Left lobe of liver (tissue), 2 donors: ENCODE results near the gene CST7. TPM values are rescaled to one million over a fixed set of nuclear protein-coding genes. Genes with fewer than 3 reads are reported as not detected.
"Not testable (repeated sequence)": the region's sequence is repeated elsewhere in the genome, so short reads cannot be mapped to it uniquely, and the experiment has no call there.

Experiments
- ATAC-seq: fragments of 200-7000 bp; cut with Tn5 transposase; one replicate; pipeline ENCODE4 v1.9.1; 2020; ENCODE audit warnings: mild to moderate bottlenecking, moderate library complexity
- DNase-seq: peaks from one replicate; pipeline ENCODE4 v3.0.0-alpha.2; 2020; ENCODE audit warnings: low spot score
- total RNA-seq: library from RNA; stranded (reverse); gene quantifications from one replicate; pipeline ENCODE4 v1.2.1, GENCODE V29; 2021
- donor health status: DM: no; HTN: no; CAD: no; lungs with moderate emphysema.
- donor health status: DM: no; HTN: yes; CAD: no.

CST7 gene, protein sequence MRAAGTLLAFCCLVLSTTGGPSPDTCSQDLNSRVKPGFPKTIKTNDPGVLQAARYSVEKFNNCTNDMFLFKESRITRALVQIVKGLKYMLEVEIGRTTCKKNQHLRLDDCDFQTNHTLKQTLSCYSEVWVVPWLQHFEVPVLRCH
- total RNA-seq = 0.38 TPM

DNA sequence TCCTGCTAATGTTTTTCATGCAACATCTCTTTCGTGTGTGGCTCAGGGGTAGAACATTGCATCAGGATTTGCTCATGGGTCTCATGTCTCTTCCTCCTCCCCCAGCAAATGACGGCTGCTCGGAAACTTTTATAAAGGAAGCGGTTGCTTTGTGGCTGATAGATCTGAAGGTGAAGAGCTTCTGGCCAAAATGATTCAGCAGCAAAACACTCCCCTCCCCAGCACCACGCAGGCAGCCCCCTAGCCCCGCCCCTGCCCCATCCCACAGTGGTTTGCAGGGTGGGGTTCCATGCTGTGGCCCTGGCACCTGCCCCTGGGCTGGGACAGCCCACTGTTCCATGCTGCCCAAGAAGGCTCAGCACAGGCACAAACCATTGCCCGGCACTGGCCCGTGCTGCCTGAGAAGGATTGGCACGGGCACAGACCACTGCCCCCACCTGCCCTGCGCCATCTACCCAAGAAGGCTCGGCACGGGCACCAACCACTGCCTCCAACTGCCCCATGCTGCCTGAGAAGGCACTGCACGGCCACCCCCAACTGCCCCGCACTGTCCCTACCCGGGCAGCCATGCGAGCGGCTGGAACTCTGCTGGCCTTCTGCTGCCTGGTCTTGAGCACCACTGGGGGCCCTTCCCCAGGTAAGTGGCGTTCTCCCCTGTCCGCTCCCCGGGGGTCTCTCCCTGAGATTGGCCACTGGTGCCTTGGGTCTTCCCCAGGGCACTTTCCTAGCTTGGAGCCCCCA is at the start of gene CST7:
Gene CST7, plus strand, starts transcription at position 331 of the 741 bp plus-strand sequence. Its CDS starts 237 bp downstream, at position 568.
- peak; percentile 50 for DNase-seq

DNA sequence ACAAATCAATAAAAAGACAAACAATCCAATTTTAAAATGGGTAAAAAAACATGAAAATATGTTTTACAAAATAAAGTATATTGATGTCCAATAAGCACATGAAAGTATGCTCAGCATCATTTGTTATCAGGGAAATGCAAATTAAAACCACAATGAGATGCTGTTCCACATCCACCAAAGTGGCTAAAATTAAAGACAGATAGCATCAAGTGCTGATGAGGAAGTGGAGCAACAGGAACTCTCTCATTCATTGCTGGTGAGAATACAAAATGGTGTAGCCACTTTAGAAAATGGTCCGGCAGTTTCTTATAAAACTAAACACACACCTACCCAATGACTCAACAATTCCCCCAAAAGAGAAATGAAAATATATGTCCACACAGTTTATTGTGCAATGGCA is 42.3 kb upstream of the CST7 start:
- no peak for ATAC-seq
- DNase-seq = no peak

More for the DNA sequence above, at the start of gene CST7:
- ATAC-seq = no peak

DNA sequence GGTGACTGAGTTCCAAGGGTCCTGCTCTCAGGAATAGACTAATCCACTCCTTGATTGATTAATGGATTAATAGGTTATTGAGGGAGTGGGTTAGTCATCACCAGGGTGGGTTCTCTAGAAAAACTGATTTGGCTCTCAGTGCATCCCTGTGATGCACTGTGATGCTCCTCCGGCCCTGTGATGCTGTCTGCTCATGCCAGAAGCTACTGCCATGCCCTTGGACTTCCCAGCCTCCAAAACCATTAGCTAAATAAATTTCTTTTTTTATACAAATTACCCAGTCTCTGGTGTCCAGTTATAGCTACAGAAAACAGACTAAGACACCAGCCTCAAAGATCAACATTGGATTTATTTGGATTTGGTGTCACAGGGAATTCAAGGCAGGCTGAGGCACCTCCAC is 40.4 kb upstream of the CST7 start:
- ATAC-seq (no peak), DNase-seq (no peak)

DNA sequence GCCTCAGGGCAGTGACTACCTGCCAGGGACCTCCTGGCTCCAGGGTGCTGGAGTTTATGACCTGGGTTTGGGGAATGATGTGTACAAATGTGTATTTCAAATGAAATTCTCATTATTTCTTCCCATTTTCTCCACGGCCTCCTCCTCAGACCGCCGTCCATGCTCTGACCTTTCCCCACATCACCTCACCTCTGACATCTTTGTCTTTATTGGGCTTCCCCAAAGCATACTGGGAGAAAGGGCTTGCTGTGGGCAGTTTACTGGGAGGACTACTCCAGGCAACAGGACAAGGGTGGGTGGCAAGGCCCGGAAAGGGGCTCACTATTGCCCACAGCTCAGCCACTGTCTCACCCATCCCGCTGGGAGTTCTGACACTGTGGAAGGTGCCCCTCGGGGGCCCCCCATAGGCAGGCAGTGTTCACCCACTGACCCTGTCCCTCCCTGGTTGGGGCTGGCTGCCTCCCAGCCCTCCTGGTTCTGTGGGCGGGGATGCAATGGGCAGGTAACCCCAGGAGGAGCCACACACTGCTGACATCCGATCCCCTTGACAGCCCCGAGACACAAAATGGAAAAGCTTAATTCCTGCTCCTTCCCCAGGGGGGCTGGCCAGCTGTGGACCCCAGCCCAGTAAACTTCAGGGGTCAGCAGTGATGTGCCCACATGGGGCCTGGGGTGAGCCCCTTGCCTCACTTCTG is 39.8 kb upstream of the CST7 start:
- DNase-seq = no peak
- ATAC-seq = no peak

DNA sequence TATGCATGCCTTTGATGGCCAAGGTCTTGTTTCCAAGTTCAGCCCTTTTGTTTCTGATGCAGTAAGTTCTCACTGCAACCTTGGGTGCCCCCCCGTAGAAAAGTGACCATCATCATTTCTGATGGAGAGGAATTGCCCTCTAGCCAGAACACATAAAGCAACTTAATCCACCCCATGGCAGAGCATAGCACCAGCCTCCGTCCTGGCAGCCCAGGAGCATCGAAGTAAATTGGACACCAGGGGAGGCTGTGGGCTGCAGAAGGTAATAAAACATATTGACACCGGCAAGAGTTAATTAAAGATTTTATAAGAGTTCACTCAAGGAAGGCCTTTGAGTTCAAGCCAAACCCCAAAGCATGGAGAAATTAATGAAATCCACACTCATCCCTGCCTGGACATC is 39.2 kb upstream of the CST7 start:
- DNase-seq (no peak), ATAC-seq (no peak)

DNA sequence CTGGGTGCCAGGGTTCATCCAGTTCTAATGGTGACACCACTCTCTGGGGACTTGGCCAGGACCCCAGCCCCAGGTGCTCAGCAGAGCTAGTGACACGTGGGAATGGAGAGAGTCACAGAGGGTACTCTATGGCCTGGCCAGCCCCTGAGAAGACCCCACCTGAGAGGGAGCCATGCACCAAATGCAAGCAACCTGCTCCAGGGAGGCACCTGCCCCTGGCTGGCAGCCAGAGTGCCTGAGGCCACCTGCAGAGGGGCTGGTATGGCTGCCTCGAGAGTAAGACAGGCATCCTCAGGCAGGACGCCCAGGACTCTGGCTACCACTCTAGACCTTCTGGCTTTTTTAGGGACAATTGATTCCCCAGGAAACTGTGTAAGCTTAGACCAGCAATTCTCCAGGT is 38.6 kb upstream of the CST7 start:
- DNase-seq (no peak), ATAC-seq (no peak)

DNA sequence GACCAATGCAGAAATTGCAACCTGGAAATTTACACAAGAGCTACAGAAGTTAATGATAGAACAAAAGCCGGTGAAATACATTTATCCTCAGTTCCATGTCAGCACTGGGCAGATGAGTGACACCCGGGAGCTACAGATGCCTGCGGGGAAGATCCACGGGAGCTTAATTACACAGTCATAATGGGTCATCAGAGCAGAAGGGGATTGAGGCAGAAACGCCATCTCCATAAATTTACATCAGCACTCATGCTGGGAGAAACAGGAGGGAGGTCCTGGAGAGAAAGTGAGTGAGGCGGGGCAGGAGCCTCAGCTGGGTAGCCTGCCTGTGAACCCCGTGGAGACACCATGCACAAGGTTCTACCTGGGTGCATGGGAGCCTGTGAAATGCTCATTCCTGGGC is 37.6 kb upstream of the CST7 start:
- ATAC-seq = no peak
- DNase-seq = no peak

DNA sequence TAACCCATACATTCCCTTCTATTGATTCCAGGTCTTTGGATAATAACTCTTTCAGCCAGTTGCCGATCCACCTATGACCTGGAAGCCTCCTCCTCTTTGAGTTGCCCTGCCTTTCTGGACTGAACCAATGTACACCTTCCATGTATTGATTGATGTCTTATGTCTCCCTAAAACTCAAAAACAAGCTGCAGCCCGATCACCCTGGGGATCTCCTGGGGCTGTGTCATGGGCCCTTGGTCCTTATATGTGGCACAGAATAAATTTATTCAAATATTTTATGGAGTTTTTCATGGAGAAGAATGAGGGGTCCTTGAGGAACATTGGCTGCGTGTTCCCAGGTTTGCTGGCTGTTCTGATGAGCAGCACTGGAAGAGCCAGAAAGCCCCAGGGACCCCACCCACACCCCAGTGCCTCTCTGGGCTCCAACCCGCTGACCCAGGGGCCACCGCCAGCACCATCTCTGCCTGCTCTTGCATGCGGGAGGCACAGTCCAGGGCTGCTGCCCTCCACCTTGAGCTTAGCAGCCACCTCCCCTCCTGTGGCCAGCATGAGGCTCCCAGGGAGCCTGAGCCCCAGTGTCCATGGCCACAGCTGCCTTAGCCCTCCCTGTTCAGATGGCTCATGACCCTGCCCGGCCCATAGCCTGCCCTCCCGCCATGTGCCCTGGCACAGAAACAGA is 36.5 kb upstream of the CST7 start:
- DNase-seq (no peak), ATAC-seq (no peak)

DNA sequence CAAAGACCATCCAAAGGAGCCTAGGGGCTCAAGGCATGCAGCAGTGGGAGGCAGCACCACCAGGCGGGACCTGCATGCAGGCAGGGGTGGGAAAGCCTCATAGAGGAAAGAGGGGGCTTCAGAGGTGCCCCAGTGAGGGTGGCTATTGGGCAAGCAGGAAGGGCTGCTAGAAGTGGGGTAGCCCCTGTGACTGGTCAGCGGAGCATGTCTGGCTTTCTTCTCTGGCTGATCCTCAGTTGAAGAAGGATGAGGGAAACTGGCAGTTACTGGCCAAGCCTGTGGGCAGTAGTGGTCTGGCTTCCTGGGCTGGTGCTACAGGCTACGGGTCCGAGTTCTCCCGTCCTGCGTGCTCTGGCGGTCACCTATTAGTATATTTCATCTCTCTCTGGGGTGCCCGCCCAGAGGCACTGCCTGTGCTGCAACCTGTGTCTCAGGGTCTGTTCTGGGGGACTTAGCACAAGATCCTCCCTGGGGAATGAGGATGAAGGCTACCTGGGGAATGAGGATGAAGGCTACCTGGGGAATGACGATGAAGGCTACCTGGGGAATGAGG is 35.9 kb upstream of the CST7 start:
- no peak for DNase-seq
- no peak for ATAC-seq

DNA sequence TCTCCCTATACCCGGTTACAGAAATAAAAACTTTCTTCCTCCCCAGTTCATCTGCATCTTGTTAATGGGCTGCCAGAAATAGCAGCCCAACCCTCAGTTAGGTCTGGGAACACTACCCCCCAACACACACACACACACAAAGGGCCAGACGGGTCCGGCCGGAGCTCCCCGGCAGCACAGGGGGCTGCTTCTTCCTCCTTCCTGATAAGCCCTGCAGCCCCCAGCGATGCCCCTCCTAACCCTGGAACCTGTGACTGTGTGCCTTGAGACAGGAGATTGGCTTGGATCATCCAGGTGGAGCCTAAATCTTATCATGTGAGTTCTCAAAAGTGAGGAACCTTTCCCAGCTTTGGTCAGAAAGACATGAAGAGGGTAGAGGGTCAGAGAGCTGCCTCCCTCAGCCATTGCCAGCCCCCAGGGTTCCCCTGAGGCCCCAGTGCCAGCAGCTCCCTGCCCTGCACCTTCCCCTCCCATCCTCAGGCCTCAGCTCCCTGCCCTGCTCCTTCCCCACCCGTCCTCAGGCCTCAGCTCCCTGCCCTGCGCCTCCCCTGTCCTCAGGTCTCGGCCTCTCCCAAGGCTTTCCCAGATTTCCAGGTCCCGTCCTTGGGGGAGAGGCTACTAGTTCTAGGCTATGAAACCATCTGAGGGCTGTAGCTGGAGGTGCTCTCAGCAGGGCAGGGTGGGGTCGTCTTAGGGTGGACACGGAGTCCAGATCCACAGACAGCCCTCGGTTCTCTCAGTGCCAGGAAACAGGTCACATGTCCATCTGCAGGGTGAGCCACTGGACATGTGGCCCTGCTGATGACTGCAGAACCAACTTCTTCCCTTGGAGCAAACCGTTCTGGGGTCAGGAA is 34.5 kb upstream of the CST7 start:
- no peak for DNase-seq
- ATAC-seq = no peak

DNA sequence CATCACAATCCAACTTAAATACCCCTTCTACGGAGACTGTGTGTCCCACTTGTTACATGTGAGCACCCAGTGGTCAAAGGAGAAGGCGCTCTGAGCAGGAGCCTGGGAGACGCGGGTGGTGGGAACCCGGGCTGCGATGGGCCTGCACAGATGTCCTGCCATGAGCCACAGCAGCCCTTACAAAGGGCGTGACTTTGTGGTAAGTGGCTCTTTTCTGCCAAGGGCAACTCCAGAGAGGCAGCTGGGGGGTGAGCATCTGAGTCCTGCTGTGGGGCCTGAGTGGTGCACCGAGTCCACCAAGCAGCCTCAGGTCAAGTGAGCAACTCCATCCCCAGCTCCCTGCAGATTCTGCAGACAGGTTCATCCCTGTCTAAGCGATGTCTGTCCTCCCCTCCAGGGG is 33.6 kb upstream of the CST7 start:
- ATAC-seq = no peak
- no peak for DNase-seq

DNA sequence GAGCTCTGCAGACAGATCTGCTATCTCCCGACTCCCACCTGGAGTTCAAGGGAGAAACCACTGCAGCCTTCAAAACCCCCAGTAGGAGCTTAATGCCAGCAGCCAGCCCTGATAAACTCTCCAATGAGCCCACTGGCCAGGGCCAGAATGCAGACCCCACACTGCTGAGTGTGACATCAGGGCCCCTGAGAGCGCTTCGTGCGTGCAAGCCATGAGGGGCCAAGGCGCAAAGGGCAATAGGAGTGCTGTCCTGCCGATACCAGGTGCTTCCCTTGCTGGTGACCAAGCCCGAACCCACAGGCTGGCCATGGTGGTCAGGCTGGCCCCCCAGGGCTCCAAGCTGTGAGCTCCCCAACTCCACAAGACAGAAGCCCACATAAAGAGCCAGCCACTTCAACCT is 33.2 kb upstream of the CST7 start:
- DNase-seq (no peak), ATAC-seq (no peak)

DNA sequence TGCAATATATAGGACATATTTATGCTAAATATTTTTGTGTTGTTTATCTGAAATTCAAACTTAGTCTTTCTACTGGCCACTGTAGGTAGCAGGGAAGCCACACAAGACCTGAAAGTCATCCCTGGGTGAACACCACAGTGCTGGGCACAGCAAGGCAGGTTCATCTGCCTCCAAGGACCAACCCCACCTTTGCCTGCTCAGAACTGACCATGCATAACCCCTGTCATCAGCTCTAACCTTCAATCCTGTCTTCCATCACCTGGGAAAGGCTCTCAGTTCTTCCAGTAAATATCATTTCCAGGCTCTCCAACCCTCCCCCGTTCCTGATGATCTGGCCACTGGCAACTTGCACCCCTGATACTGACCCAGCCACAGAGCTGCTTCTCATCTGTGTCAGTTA is 32.7 kb upstream of the CST7 start:
- DNase-seq = no peak
- ATAC-seq = no peak

DNA sequence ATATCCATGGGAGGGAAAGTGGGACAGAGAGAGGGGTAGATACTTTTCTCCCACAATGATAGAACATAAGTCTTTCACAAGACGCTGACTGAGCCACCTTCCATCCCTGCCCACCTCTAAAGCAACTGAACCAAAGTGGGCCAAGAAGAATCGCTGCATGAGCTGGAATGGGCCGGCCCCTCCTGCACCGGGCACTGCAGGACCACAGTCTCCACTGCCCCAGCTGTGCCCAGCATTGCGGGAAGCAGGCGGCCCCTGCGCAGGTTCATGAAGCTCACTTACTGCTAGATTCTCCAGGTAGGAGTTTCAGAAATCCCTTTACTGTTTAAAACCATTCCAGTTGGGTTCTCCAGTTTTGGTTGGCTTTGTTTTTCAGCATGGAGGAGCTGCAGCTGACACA is 32.0 kb upstream of the CST7 start:
- DNase-seq = no peak
- no peak for ATAC-seq

DNA sequence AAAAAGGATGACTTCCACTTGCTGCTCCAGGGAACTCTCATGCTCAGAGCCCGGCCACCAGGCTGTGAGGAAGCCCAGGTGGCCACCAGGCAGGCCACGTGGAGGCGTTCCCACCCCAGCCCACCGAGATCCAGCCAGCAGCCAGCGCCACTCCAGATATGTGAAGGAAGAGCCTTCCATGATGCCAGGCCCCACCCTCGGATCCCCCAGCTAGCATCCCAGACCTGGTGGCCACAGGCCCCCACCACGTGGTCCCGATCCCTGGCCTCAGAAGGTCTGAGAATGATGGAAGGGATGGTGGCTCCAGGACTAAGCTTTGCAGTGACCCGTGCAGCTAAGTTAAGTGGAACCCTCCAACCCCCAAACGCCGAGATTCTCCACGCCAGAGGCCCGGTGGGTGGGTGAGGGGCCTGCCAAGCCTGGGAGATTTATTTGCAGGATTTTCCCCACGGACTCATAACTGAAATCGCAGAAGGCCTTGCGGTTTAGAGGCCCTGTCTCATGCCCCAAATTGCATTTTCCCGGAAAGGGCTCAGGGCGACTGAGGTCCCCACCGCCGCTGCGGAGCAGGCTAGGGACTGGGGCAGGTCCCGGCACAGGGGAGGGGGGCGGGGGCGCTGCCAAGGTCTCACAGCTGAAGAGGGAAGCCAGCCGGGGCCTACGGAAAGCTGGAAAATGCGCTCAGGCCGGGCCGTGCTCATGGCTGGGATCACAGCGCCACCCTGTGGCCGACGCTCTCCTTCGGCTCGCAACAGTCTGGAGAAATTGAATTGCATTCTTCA is 31.1 kb upstream of the CST7 start:
- DNase-seq (no peak), ATAC-seq (peak; percentile 96)

DNA sequence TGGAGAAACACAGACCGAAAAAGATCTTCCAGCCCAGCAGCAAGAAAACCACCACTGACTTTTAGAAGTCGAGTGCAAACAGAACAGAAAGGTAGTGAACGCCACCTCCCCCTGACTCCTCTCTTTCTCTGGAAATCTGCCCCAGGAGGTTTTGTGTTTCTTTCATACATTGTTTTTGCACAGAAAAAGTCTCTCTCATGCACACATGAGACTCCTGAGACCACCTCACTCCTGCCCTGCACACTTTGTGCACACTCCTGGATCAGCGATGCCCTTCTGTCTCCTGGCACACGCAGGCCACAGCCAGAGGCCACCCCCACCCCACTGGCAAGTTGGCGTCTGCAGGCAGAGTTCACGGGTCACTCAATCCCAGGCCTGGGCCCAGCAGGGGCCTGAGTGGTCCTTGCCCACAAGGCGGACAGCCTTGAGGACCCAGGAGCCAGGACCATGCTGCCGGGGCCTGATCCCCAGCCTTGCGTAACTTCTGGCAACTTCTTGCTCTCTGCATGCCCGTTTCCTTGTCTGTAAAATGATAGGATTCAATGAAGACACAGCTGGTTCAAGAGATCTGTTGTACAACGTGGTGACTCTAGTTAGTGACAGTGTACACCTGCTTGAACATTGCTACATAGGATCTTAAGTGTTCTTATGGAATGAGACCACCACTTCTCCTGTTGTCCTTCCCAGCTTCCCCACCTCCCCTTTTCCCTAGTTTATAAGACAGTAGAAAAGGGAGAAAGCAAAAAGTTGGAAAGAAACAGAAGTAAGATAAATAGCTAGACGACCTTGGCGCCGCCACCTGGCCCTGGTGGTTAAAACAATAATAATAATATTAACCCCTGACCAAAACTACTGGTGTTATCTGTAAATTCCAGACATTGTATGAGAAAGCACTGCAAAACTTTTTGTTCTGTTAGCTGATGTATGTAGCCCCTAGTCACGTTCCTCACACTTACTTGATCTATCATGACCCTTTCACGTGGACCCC is 30.2 kb upstream of the CST7 start:
- DNase-seq = no peak

DNA sequence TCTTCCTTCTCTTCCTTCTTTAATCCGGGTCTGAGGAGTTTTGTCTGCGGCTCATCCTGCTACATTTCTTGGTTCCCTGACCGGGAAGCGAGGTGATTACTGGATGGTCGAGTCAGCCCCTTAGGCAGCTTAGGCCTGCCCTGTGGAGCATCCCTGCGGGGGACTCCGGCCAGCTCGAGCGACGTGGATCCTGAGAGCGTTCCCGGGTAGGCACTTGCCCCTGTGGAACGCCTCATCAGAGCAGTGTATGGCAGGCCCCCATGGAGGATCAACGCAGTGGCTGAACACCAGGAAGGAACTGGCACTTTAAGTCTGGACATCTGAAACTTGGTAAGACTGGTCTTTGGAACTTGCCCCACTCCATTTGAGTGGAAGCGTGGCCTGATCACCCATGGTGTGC is 29.4 kb upstream of the CST7 start:
- ATAC-seq, DNase-seq: not testable (repeated sequence)

More for the DNA sequence above, 30.2 kb upstream of the CST7 start:
- ATAC-seq = peak; percentile 51

DNA sequence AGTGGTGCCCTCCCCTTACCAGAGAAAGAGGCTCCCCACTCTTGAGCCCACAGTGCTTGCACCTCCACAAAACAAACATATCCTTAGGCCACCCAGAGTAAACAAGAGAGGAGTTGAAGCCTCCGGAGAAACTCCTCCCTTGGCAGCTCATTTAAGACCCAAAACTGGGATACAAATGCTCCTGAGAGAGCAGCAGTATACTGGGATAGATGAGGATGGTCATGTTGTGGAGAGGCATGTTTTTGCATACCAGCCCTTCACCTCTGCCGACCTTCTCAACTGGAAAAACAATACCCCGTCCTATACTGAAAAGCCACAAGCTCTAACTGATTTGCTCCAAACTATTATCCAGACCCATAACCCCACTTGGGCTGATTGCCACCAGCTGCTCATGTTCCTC is 28.4 kb upstream of the CST7 start:
- DNase-seq, ATAC-seq: not testable (repeated sequence)
